HG03025 (cell line): ENCODE results near the gene INPP5D.
"Not testable (repeated sequence)": the region's sequence is repeated elsewhere in the genome, so short reads cannot be mapped to it uniquely, and the experiment has no call there.

Source experiments
- ATAC-seq: cut with Tn5 transposase; IDR thresholded peaks from one replicate; pipeline ENCODE4 v1.9.1; 2021; ENCODE audit warnings: mild to moderate bottlenecking, moderate library complexity; ENCODE audit not compliant: unreplicated experiment, low FRiP score

Gene INPP5D

GRCh38 chr2:233131936-233132720 lies 72.0 kb downstream of the INPP5D start:
- no peak for ATAC-seq

GRCh38 chr2:233133239-233133638 lies 73.1 kb downstream of the INPP5D start:
- no peak for ATAC-seq

- ATAC-seq, result no peak
These were observed 75.3 kb downstream of the INPP5D start for GRCh38 chr2:233135421-233135820.

- ATAC-seq, result no peak
These were observed 76.9 kb downstream of the INPP5D start for GRCh38 chr2:233137040-233137439.

GRCh38 chr2:233140077-233140585 lies 80.0 kb downstream of the INPP5D start:
- ATAC-seq, result no peak

- no peak for ATAC-seq
These were observed 80.8 kb downstream of the INPP5D start for GRCh38 chr2:233140978-233141377.

- no peak for ATAC-seq
These were observed 81.8 kb downstream of the INPP5D start for GRCh38 chr2:233141901-233142300.

GRCh38 chr2:233142355-233142897 lies 82.3 kb downstream of the INPP5D start:
- ATAC-seq, result peak; percentile 72

- no peak for ATAC-seq
These were observed 83.7 kb downstream of the INPP5D start for GRCh38 chr2:233143700-233144331.

- no peak for ATAC-seq
These were observed 85.6 kb downstream of the INPP5D start for GRCh38 chr2:233145726-233146125.

- ATAC-seq, result no peak
These were observed 86.1 kb downstream of the INPP5D start for GRCh38 chr2:233146194-233146593.

- no peak for ATAC-seq
These were observed 87.1 kb downstream of the INPP5D start for GRCh38 chr2:233147136-233147828.

- ATAC-seq, result no peak
These were observed 87.7 kb downstream of the INPP5D start for GRCh38 chr2:233147829-233148167.

- no peak for ATAC-seq
These were observed 88.2 kb downstream of the INPP5D start for GRCh38 chr2:233148354-233148753.

- ATAC-seq, result no peak
These were observed 92.4 kb downstream of the INPP5D start for GRCh38 chr2:233152541-233152940.

- no peak for ATAC-seq
These were observed 93.1 kb downstream of the INPP5D start for GRCh38 chr2:233153146-233153798.

GRCh38 chr2:233156001-233156400 lies 95.9 kb downstream of the INPP5D start:
- no peak for ATAC-seq

- ATAC-seq, result not testable (repeated sequence)
These were observed 96.3 kb downstream of the INPP5D start for GRCh38 chr2:233156461-233156860.

GRCh38 chr2:233161730-233162129 lies 101.6 kb downstream of the INPP5D start:
- ATAC-seq, result no peak

GRCh38 chr2:233162770-233163169 lies 102.6 kb downstream of the INPP5D start:
- no peak for ATAC-seq
